Measurements from ENCODE around the gene TCF4.

DNA sequence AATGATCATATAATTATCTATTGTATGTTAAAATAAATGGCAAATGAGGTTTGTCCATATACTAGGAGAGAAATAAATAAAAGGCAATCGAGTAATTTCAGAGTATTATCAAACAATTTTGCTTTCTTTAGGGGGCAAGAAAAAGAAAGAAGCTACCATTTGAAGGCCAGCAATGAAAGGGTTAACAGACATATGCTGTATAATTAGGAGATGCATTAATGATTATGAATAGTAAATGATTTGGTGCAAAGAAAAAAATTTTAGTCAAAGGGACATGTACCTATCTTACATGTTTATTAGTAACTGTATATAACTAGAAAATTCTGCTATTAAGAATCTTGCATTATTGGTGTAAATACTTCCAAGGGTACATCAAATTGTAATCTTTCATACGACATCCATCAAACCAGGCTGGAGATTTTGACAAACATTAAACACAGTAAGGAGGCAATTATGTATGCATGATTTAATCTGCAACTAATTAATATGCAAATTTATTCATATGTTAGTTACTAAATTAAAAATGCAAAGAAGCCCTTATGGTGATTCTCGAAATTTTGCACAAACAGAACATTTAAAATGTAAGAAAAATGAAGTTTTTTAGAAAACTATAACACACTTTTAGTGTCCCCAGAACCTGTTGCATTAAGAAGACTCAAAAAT is 251.4 kb downstream of the TCF4 start:
- TF ChIP-seq CTCF (IDR thresholded peaks at IDR 0.05), result no peak
- no peak for TF ChIP-seq POLR2A (IDR thresholded peaks at IDR 0.05)
- TF ChIP-seq POLR2AphosphoS5 (IDR thresholded peaks at IDR 0.05), result no peak

All from sigmoid colon (tissue), 4 donors.